Adrenal gland (tissue), 12 donors: ENCODE results near the gene CDH12. TPM values are rescaled to one million over a fixed set of nuclear protein-coding genes. Genes with fewer than 3 reads are reported as not detected.

Source experiments
- DNase-seq, 7 donors: peaks; one replicate each; pipeline ENCODE4 v3.0.0-alpha.2; 2019 to 2020
- H3K27ac ChIP-seq, 5 donors: fragments of 200-600 bp; sonication (generic) in 4 of 5; 1 replicate in 3 of 5; 2 replicates in 2 of 5; pipeline versions ENCODE4 v1.5.1 to v1.8.0; 2016 to 2020; ENCODE audit warnings: mild to moderate bottlenecking in 1 of 5
- H3K27me3 ChIP-seq: fragments of 200-600 bp; 2 replicates; pipeline ENCODE4 v1.8.0; 2021
- H3K36me3 ChIP-seq, 2 donors: fragments of 200-600 bp; replicated peaks in 1 of 2; 1 replicate in 1 of 2; 2 replicates in 1 of 2; pipeline versions ENCODE4 v1.5.1 to v1.8.0; 2018 to 2022
- H3K4me1 ChIP-seq, 2 donors: fragments of 200-600 bp; replicated peaks in 1 of 2; 1 replicate in 1 of 2; 2 replicates in 1 of 2; pipeline versions ENCODE4 v1.5.1 to v1.8.0; 2018 to 2021
- H3K4me3 ChIP-seq, 4 donors: fragments of 200-600 bp; sonication (generic) in 3 of 4; one replicate each; pipeline ENCODE4 v1.5.1; 2016 to 2018
- H3K9me3 ChIP-seq, 3 donors: fragments of 200-600 bp; sonication (generic) in 1 of 3; replicated peaks in 1 of 3; 1 replicate in 2 of 3; 2 replicates in 1 of 3; pipeline versions ENCODE4 v1.5.1 to v1.8.0; 2016 to 2021
- CTCF ChIP-seq, 6 experiments: fragments of 450-650 bp in 4 of 6; fragments of 200-600 bp in 2 of 6; sonication (generic) in 1 of 6; IDR thresholded peaks; 1 replicate in 5 of 6; 2 replicates in 1 of 6; pipeline versions ENCODE4 v1.5.1 to v1.8.0; 2016 to 2021; ENCODE audit warnings: antibody characterized with exemption in 6 of 6, mild to moderate bottlenecking in 2 of 6, moderate library complexity in 1 of 6
- POLR2A ChIP-seq, 2 donors: fragments of 450-650 bp; IDR thresholded peaks; one replicate each; pipeline ENCODE4 v1.6.1; 2017; ENCODE audit warnings: antibody characterized with exemption in 2 of 2, mild to moderate bottlenecking in 2 of 2, moderate library complexity in 1 of 2
- WGBS, 4 donors: extraction: QIAGEN DNeasy Blood & Tissue Kit in 2 of 4; methylation state at CpG; one replicate each; pipeline versions ENCODE4 v1.1.5 to v1.1.7; 2013 to 2017; 5-methylcytosine and 5-hydroxymethylcytosine counted together
- intact Hi-C, 2 donors: fragments of 100-400 bp; cut with DNase I; formaldehyde crosslinking; loops; one replicate each; pipeline versions ENCODE4 v1.14.1 to v1.15.0; 2022 to 2023
- polyA plus RNA-seq, 3 donors: library from polyadenylated mRNA; stranded (reverse); fragments of 200-250 nt in 2 of 3; fragments of 350-450 nt in 1 of 3; fragmentation: Illumina TruSeq in 1 of 3; extraction: RNeasy Lipid Tissue Mini Kit (QIAGEN cat#74804) in 1 of 3; gene quantifications; one replicate each; pipeline ENCODE4 v1.2.3, GENCODE V29; 2013 to 2014
- total RNA-seq, 9 donors: library from RNA; depleted of rRNA in 4 of 9; stranded (reverse); fragments of >200 nt in 4 of 9; fragments of 120-200 nt in 1 of 9; fragmentation: NEBNext Ultra II Directional in 1 of 9; extraction: Animal tissue kit (Norgen Biotek cat#: 25700) in 1 of 9; gene quantifications; one replicate each; pipeline versions ENCODE4 v1.1.0 to v1.2.4, GENCODE V29; 2013 to 2023
- donor health status: healthy with polysubstance abuse.
- donor health status: Bipolar disorder and iron deficiency.
- donor health status: DM: yes; HTN: yes; CAD: no.
- donor health status: DM: no; HTN: no; CAD: no.
- donor health status: DM: no; HTN: no; CAD: no.
- donor health status: DM: yes; HTN: yes; CAD: no.

Gene CDH12
- total and polyA plus RNA-seq, 12 donors, result 0.80 to 16.5 (median 7.8) TPM

GRCh38 chr5:22590677-22591268 is 262.4 kb downstream of the CDH12 start:
- no peaks in the 10 kb centered on the region for H3K9me3 ChIP-seq
- no peak overlapping the region for H3K4me3 ChIP-seq
- intact Hi-C loops, result no loop called here
- no peaks in the 10 kb centered on the region for H3K27me3 ChIP-seq
- 67 to 78% (median 71%) methylated on average over 4 of the region's 4 CpGs for WGBS, 4 donors
- TF ChIP-seq POLR2A (IDR thresholded peaks at IDR 0.05) (no peak), CTCF (IDR thresholded peaks at IDR 0.05) (no peak)
- H3K4me1 ChIP-seq, result no peaks in the 10 kb centered on the region
- DNase-seq, result no peak
- H3K27ac ChIP-seq, result no peak overlapping the region
- no peaks in the 10 kb centered on the region for H3K36me3 ChIP-seq

GRCh38 chr5:22577711-22578110 is 275.4 kb downstream of the CDH12 start:
- TF ChIP-seq CTCF (IDR thresholded peaks at IDR 0.05) (no peak), POLR2A (IDR thresholded peaks at IDR 0.05) (no peak)
- no peaks in the 10 kb centered on the region for H3K4me1 ChIP-seq
- H3K27me3 ChIP-seq, result no peaks in the 10 kb centered on the region
- H3K4me3 ChIP-seq, result no peak overlapping the region
- 50 to 67% (median 58%) methylated on average over 1 of the region's 1 CpG for WGBS, 4 donors
- no peak overlapping the region for H3K27ac ChIP-seq
- no peaks in the 10 kb centered on the region for H3K36me3 ChIP-seq
- intact Hi-C loops, result no loop called here
- H3K9me3 ChIP-seq, result no peaks in the 10 kb centered on the region
- DNase-seq, result no peak

DNA sequence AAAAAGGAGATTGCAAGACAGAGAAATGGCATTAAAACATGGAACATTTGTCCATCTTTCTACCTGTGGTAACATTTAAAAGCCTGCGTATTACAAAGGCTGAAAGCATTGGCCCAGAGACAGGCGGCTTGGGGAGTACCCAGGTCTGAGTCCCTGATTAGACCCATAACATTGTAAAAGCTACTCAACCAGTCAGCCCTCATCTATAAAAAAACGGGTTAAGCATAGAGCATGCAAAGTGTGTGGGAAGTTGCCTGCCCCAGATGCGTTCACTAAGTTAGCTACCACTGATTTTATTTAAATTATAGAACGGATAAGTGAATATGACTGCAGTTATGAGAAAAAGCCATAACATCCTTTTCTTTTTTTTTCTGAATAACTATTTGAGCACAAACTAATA is 276.1 kb downstream of the CDH12 start:
- no peaks in the 10 kb centered on the region for H3K4me1 ChIP-seq
- intact Hi-C loops, result no loop called here
- WGBS, 4 donors, result 78 to 84% (median 80%) methylated on average over 5 of the region's 5 CpGs
- H3K9me3 ChIP-seq, result no peaks in the 10 kb centered on the region
- H3K27ac ChIP-seq, result no peak overlapping the region
- H3K27me3 ChIP-seq, result no peaks in the 10 kb centered on the region
- no peak for TF ChIP-seq POLR2A (IDR thresholded peaks at IDR 0.05)
- no peak for TF ChIP-seq CTCF (IDR thresholded peaks at IDR 0.05)
- DNase-seq, result no peak
- no peaks in the 10 kb centered on the region for H3K36me3 ChIP-seq
- H3K4me3 ChIP-seq, result no peak overlapping the region

DNA sequence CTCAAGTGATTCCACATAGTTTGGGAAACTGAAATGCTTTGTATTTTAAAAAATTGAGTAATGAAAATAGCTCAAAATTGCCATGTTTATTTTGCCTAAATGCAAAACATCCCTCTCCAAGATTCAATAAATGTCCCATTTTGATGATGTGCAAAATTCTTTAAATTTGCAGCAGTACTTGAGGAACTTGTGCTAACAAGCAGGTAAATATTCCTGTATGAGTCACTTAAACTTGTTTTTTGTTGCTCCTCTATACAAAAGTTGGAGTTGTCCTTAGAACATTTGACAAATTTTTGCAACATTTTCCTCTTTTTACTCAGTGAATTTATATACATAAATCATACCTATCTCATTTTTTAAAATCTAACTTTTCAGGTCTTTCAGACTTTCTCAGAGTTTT is 280.2 kb downstream of the CDH12 start:
- TF ChIP-seq CTCF (IDR thresholded peaks at IDR 0.05) (no peak), POLR2A (IDR thresholded peaks at IDR 0.05) (no peak)
- DNase-seq, result no peak
- Histone ChIP-seq H3K4me3 (no peak overlapping the region), H3K36me3 (no peaks in the 10 kb centered on the region), H3K27ac (no peak overlapping the region), H3K27me3 (no peaks in the 10 kb centered on the region), H3K4me1 (no peaks in the 10 kb centered on the region), H3K9me3 (no peaks in the 10 kb centered on the region)
- intact Hi-C loops, result no loop called here
